DMS53 treated with DMSO at 0.1 percent for 48 hours (cell line): ENCODE data around the gene B4GALNT3.
"Not testable (repeated sequence)": the region's sequence is repeated elsewhere in the genome, so short reads cannot be mapped to it uniquely, and the experiment has no call there.

Experiments
- DNase-seq: peaks from one replicate; lab custom pipeline; 2025; ENCODE audit not compliant: unreplicated experiment; lab: John Stamatoyannopoulos, UW

B4GALNT3 gene

GRCh38 chr12:459430-460258 lies at the start of gene B4GALNT3:
B4GALNT3 (plus strand) TSS chr12:459939; CDS start chr12:460377, 438 bp downstream.
- DNase-seq: peak; percentile 88

GRCh38 chr12:414859-415258 lies 44.9 kb upstream of the B4GALNT3 start:
- no peak for DNase-seq

- DNase-seq: no peak
Observed at GRCh38 chr12:418432-418831, 41.3 kb upstream of the B4GALNT3 start.

GRCh38 chr12:422526-422925 lies 37.2 kb upstream of the B4GALNT3 start:
- DNase-seq: no peak

GRCh38 chr12:435737-436136 lies 24.0 kb upstream of the B4GALNT3 start:
- not testable (repeated sequence) for DNase-seq

GRCh38 chr12:442235-442884 lies 17.4 kb upstream of the B4GALNT3 start:
- peak; percentile 65 for DNase-seq

- no peak for DNase-seq
Observed at GRCh38 chr12:447141-447540, 12.6 kb upstream of the B4GALNT3 start.

GRCh38 chr12:449203-449602 lies 10.5 kb upstream of the B4GALNT3 start:
- DNase-seq: no peak

- no peak for DNase-seq
Observed at GRCh38 chr12:450438-450837, 9.3 kb upstream of the B4GALNT3 start.

GRCh38 chr12:452667-453210 lies 7.0 kb upstream of the B4GALNT3 start:
- DNase-seq: no peak

GRCh38 chr12:454833-455232 lies 4.9 kb upstream of the B4GALNT3 start:
- no peak for DNase-seq

GRCh38 chr12:455821-456220 lies 3.9 kb upstream of the B4GALNT3 start:
- DNase-seq: no peak

GRCh38 chr12:457676-458075 lies 2.1 kb upstream of the B4GALNT3 start:
- peak; percentile 23 for DNase-seq

GRCh38 chr12:459050-459429 lies 699 bp upstream of the B4GALNT3 start:
- no peak for DNase-seq

GRCh38 chr12:460261-461230 lies 807 bp downstream of the B4GALNT3 start:
- DNase-seq: peak; percentile 35

- no peak for DNase-seq
Observed at GRCh38 chr12:461425-461824, 1.7 kb downstream of the B4GALNT3 start.

GRCh38 chr12:462936-463705 lies 3.4 kb downstream of the B4GALNT3 start:
- DNase-seq: peak; percentile 95

- no peak for DNase-seq
Observed at GRCh38 chr12:464484-465267, 4.9 kb downstream of the B4GALNT3 start.

GRCh38 chr12:466039-466438 lies 6.3 kb downstream of the B4GALNT3 start:
- no peak for DNase-seq
